HepG2 (cell line): ENCODE results near the gene HTR4. TPM values are rescaled to one million over a fixed set of nuclear protein-coding genes. Genes with fewer than 3 reads are reported as not detected.

Source experiments
- ATAC-seq: fragments of 200-7000 bp; cut with Tn5 transposase; 3 replicates; pipeline ENCODE4 v1.9.1; 2020; ENCODE audit warnings: mild to moderate bottlenecking, moderate library complexity
- BruUV-seq: library from RNA; stranded (reverse); fragments of 400-500 nt; replicated peaks from 2 replicates; lab custom pipeline; 2021; lab: Mats Ljungman, UMichigan
- CTCF ChIA-PET: fragments of 300-600 bp; formaldehyde crosslinking; extraction: SDS; loops from one replicate; lab custom pipeline; 2021; ENCODE audit warnings: low total read pairs, inconsistent platforms, low intra/inter-chr PET ratio; lab: Yijun Ruan, JAX
- POLR2A ChIA-PET: fragments of 350-600 bp; sonication (Branson Sonifier 250); formaldehyde crosslinking; loops from one replicate; lab custom pipeline; 2020; ENCODE audit warnings: antibody characterized with exemption, inconsistent platforms; lab: Yijun Ruan, JAX
- DNase-seq: peaks from one replicate; pipeline ENCODE4 v3.0.0-alpha.2; 2015; ENCODE audit warnings: low spot score
- FAIRE-seq: peaks from 3 replicates; lab custom pipeline; 2011; peaks lifted over from hg19 to GRCh38; lab: Jason Lieb, UNC
- H2AFZ ChIP-seq: one replicate; pipeline ENCODE4 v1.6.1; 2011; ENCODE audit warnings: low read length, inconsistent platforms
- H3K27ac ChIP-seq: fragments of 300-600 bp; 3 replicates; pipeline ENCODE4 v1.8.0; 2011; ENCODE audit warnings: mixed run types, mild to moderate bottlenecking, mixed read lengths, low read length, inconsistent platforms; ENCODE audit not compliant: insufficient read depth; ENCODE audit errors: extremely low read length
- H3K27me3 ChIP-seq, 2 experiments: fragments of 200-600 bp in 1 of 2; 2 replicates in 1 of 2; 3 replicates in 1 of 2; pipeline versions ENCODE4 v1.6.0 to v1.8.0; 2011; ENCODE audit warnings: low read length in 2 of 2, mild to moderate bottlenecking in 2 of 2, moderate library complexity in 2 of 2, inconsistent platforms in 1 of 2; ENCODE audit not compliant: insufficient read depth in 2 of 2, control insufficient read depth in 1 of 2
- H3K36me3 ChIP-seq, 2 experiments: fragments of 200-600 bp in 1 of 2; replicated peaks in 1 of 2; 2 replicates in 1 of 2; 3 replicates in 1 of 2; pipeline versions ENCODE4 v1.5.1 to v1.8.0; 2011; ENCODE audit warnings: low read length in 2 of 2, inconsistent platforms in 1 of 2; ENCODE audit not compliant: insufficient read depth in 2 of 2, control insufficient read depth in 1 of 2
- H3K4me1 ChIP-seq: 2 replicates; pipeline ENCODE4 v1.5.1; 2012; ENCODE audit warnings: low read length, inconsistent platforms; ENCODE audit not compliant: insufficient read depth
- H3K4me2 ChIP-seq: 2 replicates; pipeline ENCODE4 v1.6.0; 2011; ENCODE audit warnings: low read depth, low read length, inconsistent platforms
- H3K4me3 ChIP-seq, 3 experiments: fragments of 200-600 bp in 1 of 3; sonication (generic), shearing (Covaris generic) in 1 of 3; replicated peaks in 1 of 3; 2 replicates each; pipeline ENCODE4 v1.5.1; 2011 to 2016; ENCODE audit warnings: low read length in 3 of 3, inconsistent platforms in 2 of 3, low read depth in 2 of 3, mild to moderate bottlenecking in 2 of 3, control low read depth in 1 of 3, mixed read lengths in 1 of 3; ENCODE audit not compliant: insufficient read depth in 1 of 3
- H3K79me2 ChIP-seq: one replicate; pipeline ENCODE4 v1.6.1; 2011; ENCODE audit warnings: low read length, inconsistent platforms; ENCODE audit not compliant: insufficient read depth
- H3K9ac ChIP-seq: 2 replicates; pipeline ENCODE4 v1.6.0; 2011; ENCODE audit warnings: mild to moderate bottlenecking, low read depth, low read length, inconsistent platforms; ENCODE audit not compliant: insufficient read depth
- H3K9me3 ChIP-seq: 2 replicates; pipeline ENCODE4 v1.5.1; 2012; ENCODE audit warnings: mild to moderate bottlenecking, low read length
- H4K20me1 ChIP-seq: 2 replicates; pipeline ENCODE4 v1.6.0; 2011; ENCODE audit warnings: inconsistent platforms, mild to moderate bottlenecking, low read length, moderate library complexity; ENCODE audit not compliant: insufficient read depth
- EED ChIP-seq: sonication (generic); formaldehyde crosslinking; IDR thresholded peaks from 2 replicates; pipeline ENCODE4 v1.5.0; 2020; ENCODE audit warnings: mild to moderate bottlenecking, missing genetic modification reagents
- GPBP1L1 ChIP-seq: sonication (generic); formaldehyde crosslinking; IDR thresholded peaks from 2 replicates; pipeline ENCODE4 v1.5.0; 2020; ENCODE audit warnings: mild to moderate bottlenecking, missing genetic modification reagents
- SMARCC2 ChIP-seq: fragments of 450-650 bp; IDR thresholded peaks from 2 replicates; pipeline ENCODE4 v1.6.1; 2017; ENCODE audit warnings: antibody characterized with exemption, mild to moderate bottlenecking
- WGBS: methylation state at CpG from one replicate; pipeline ENCODE4 v1.1.6; 2017; ENCODE audit warnings: low lambda C conversion rate; 5-methylcytosine and 5-hydroxymethylcytosine counted together
- in situ Hi-C: cut with HindIII; loops from 2 replicates; pipeline ENCODE4 v1.10.0; 2017; ENCODE audit warnings: low pct_unique_long_range_greater_than_20kb; ENCODE audit not compliant: extremely low pct_ligation_motif_present
- intact Hi-C: fragments of 100-400 bp; cut with micrococcal nuclease; formaldehyde crosslinking; loops from one replicate; pipeline ENCODE4 v1.10.0; 2022; ENCODE audit not compliant: unreplicated experiment
- polyA plus RNA-seq, 8 experiments: library from polyadenylated mRNA; depleted of rRNA in 3 of 8; stranded (reverse) in 7 of 8; unstranded in 1 of 8; fragments of >200 nt; fragmentation: Illumina TruSeq in 4 of 8; extraction: Trizol in 4 of 8; gene quantifications; 2 replicates each; pipeline versions ENCODE4 v1.2.1 to v1.2.3, GENCODE V29; 2011 to 2016; ENCODE audit warnings: low read depth in 4 of 8, missing spikeins in 1 of 8, mixed read lengths in 1 of 8; ENCODE audit not compliant: insufficient read depth in 1 of 8
- total RNA-seq, 5 experiments: library from RNA; depleted of rRNA; stranded (reverse); fragments of >200 nt; fragmentation: Illumina TruSeq; extraction: Trizol; gene quantifications; 2 replicates each; pipeline ENCODE4 v1.2.3, GENCODE V29; 2016; ENCODE audit warnings: low read depth in 1 of 5
- TF ChIP-seq, protein P1 (sequence below): sonication (generic); formaldehyde crosslinking; IDR thresholded peaks from 2 replicates; pipeline ENCODE4 v1.5.0; 2020; ENCODE audit warnings: mild to moderate bottlenecking, missing genetic modification reagents, moderate library complexity
- TF ChIP-seq, protein P2 (sequence below): sonication (generic); formaldehyde crosslinking; IDR thresholded peaks from one replicate; pipeline ENCODE4 v1.5.1; 2020; ENCODE audit warnings: mild to moderate bottlenecking, missing genetic modification reagents; ENCODE audit errors: not compliant biosample characterization

Gene HTR4
- total and polyA plus RNA-seq, 2 of the 13 experiments (the other 11 are each of a cell fraction or from before 2014, with no cell fraction given) = not detected

GRCh38 chr5:148697180-148697808 is 43.0 kb upstream of the HTR4 start:
- no peak for ATAC-seq
- no peak for DNase-seq
- no peak for FAIRE-seq
- H3K9me3 ChIP-seq = no peaks in the 10 kb centered on the region
- H3K27ac ChIP-seq = no peak overlapping the region
- no peaks in the 10 kb centered on the region for H3K4me1 ChIP-seq
- ChIA-PET POLR2A (no interaction called here), CTCF (no interaction called here)
- no peaks in the 10 kb centered on the region for H3K27me3 ChIP-seq
- no peak overlapping the region for H3K9ac ChIP-seq
- BruUV-seq = no TSS peak
- H3K4me2 ChIP-seq = no peak overlapping the region
- in situ Hi-C loops = no loop called here
- H3K36me3 ChIP-seq = no peaks in the 10 kb centered on the region
- no peak overlapping the region for H3K4me3 ChIP-seq
- H4K20me1 ChIP-seq = no peaks in the 10 kb centered on the region
- no peaks in the 10 kb centered on the region for H3K79me2 ChIP-seq
- no peak overlapping the region for H2AFZ ChIP-seq
- intact Hi-C loops = no loop called here
- WGBS = 9% methylated on average over 6 of the region's 6 CpGs
- TF ChIP-seq, protein P1, sequence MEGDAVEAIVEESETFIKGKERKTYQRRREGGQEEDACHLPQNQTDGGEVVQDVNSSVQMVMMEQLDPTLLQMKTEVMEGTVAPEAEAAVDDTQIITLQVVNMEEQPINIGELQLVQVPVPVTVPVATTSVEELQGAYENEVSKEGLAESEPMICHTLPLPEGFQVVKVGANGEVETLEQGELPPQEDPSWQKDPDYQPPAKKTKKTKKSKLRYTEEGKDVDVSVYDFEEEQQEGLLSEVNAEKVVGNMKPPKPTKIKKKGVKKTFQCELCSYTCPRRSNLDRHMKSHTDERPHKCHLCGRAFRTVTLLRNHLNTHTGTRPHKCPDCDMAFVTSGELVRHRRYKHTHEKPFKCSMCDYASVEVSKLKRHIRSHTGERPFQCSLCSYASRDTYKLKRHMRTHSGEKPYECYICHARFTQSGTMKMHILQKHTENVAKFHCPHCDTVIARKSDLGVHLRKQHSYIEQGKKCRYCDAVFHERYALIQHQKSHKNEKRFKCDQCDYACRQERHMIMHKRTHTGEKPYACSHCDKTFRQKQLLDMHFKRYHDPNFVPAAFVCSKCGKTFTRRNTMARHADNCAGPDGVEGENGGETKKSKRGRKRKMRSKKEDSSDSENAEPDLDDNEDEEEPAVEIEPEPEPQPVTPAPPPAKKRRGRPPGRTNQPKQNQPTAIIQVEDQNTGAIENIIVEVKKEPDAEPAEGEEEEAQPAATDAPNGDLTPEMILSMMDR (CRISPR knock-in tag) = no peak
- TF ChIP-seq, protein P2, sequence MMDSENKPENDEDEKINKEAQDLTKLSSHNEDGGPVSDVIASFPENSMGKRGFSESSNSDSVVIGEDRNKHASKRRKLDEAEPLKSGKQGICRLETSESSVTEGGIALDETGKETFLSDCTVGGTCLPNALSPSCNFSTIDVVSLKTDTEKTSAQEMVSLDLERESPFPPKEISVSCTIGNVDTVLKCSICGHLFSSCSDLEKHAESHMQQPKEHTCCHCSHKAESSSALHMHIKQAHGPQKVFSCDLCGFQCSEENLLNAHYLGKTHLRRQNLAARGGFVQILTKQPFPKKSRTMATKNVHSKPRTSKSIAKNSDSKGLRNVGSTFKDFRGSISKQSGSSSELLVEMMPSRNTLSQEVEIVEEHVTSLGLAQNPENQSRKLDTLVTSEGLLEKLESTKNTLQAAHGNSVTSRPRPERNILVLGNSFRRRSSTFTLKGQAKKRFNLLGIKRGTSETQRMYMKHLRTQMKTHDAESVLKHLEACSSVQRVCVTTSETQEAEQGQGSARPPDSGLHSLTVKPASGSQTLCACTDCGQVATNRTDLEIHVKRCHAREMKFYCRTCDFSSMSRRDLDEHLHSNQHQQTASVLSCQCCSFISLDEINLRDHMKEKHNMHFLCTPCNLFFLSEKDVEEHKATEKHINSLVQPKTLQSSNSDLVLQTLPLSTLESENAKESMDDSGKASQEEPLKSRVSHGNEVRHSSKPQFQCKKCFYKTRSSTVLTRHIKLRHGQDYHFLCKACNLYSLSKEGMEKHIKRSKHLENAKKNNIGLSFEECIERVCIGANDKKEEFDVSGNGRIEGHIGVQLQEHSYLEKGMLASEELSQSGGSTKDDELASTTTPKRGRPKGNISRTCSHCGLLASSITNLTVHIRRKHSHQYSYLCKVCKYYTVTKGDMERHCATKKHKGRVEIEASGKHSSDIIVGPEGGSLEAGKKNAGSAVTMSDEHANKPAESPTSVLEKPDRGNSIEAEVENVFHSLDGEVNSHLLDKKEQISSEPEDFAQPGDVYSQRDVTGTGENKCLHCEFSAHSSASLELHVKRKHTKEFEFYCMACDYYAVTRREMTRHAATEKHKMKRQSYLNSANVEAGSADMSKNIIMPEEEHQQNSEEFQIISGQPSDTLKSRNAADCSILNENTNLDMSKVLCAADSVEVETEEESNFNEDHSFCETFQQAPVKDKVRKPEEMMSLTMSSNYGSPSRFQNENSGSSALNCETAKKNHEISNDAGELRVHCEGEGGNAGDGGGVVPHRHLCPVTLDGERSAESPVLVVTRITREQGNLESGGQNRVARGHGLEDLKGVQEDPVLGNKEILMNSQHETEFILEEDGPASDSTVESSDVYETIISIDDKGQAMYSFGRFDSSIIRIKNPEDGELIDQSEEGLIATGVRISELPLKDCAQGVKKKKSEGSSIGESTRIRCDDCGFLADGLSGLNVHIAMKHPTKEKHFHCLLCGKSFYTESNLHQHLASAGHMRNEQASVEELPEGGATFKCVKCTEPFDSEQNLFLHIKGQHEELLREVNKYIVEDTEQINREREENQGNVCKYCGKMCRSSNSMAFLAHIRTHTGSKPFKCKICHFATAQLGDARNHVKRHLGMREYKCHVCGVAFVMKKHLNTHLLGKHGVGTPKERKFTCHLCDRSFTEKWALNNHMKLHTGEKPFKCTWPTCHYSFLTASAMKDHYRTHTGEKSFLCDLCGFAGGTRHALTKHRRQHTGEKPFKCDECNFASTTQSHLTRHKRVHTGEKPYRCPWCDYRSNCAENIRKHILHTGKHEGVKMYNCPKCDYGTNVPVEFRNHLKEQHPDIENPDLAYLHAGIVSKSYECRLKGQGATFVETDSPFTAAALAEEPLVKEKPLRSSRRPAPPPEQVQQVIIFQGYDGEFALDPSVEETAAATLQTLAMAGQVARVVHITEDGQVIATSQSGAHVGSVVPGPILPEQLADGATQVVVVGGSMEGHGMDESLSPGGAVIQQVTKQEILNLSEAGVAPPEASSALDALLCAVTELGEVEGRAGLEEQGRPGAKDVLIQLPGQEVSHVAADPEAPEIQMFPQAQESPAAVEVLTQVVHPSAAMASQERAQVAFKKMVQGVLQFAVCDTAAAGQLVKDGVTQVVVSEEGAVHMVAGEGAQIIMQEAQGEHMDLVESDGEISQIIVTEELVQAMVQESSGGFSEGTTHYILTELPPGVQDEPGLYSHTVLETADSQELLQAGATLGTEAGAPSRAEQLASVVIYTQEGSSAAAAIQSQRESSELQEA (CRISPR knock-in tag) = no peak
- TF ChIP-seq SMARCC2 (no peak), GPBP1L1 (CRISPR knock-in tag) (no peak), EED (CRISPR knock-in tag) (no peak)
